Activated CD4-positive, alpha-beta T cell treated with anti-CD3 and anti-CD28 coated beads, Interleukin-2, Interleukin-6, amounts not matched to agents 100 ng/mL and 50 ng/mL, durations not matched to agents 16 hours and 8 hours (primary cell): ENCODE data around the gene EDRF1.

ENCODE experiments used
- DNase-seq: peaks from one replicate; pipeline ENCODE4 v3.0.0-alpha.2; 2020

EDRF1 gene

DNA sequence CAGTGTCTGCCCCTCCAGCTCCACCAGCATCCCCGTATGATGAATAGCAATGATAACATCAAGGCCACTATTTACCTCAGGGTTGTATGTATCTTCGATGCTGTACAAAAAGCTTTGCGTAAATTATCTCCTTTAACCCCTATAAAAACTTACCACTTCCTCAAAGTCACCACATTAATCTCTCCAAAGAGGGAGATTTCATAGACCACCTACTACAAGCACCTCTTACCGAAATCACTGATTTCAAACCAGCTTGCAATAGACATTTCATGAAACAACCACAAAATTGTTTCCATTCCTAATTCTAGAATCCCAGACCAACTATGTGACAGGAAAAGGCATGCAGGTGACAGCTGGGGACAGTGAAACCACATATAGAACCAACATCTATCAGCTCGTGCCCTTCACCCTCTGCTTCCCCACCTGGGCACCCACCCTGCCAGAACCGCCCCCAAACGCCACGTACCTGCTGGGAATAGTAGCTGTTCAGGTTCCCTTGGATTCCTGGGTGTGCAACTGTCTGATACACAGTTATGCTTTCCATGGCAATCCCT, 76.2 kb downstream of the EDRF1 start:
- no peak for DNase-seq

DNA sequence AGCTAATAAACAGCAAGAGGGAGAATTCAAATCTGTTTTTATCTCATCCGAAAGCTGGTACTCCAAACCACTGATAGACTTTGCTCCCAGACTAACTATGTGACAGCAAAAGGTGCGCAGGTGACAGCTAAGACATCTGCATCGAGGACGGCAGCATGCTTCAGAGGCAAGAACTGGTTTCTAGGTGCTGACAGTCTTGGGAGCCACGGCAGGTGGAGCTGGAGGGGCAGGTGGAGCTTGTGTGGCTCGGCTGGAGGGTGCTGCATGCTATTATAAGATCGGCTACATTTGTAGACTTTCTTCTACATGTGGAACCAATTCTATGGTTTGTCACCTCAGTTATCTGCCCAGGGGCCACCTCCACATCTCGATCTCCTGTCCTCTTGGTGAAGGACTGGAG, 77.9 kb downstream of the EDRF1 start:
- DNase-seq, result no peak

DNA sequence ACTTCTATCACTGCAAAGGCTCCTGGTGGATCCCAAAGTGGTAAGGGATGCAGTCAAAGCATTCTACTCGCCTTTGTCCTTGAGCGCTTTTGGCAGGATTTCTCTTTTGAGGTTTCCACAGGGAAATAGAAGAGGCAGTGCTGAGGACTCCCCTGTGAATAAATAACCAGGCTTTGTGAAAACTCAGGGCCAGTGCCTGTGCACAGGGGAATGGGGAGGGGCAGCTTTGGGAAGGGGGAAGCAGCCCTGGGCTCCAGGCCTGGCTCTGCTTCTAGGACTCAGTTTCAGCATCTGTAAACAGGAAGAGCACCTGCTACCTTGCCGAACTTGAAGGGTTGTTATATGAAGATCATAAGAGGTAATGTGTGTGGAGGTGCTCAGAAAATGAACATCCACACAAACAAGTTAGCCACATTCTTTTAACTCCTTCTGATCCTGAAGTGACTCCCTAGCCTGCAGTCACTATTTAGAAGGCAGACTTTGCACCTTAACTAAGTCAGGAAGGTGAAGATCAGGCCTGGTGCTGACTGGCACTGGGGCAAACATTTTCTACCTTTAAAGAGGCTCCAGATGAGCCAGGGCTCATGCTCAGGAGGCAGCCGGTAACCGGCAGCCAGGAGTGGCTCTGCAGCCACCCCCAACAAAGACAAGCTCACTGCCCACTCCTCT, 78.6 kb downstream of the EDRF1 start:
- DNase-seq, result no peak

DNA sequence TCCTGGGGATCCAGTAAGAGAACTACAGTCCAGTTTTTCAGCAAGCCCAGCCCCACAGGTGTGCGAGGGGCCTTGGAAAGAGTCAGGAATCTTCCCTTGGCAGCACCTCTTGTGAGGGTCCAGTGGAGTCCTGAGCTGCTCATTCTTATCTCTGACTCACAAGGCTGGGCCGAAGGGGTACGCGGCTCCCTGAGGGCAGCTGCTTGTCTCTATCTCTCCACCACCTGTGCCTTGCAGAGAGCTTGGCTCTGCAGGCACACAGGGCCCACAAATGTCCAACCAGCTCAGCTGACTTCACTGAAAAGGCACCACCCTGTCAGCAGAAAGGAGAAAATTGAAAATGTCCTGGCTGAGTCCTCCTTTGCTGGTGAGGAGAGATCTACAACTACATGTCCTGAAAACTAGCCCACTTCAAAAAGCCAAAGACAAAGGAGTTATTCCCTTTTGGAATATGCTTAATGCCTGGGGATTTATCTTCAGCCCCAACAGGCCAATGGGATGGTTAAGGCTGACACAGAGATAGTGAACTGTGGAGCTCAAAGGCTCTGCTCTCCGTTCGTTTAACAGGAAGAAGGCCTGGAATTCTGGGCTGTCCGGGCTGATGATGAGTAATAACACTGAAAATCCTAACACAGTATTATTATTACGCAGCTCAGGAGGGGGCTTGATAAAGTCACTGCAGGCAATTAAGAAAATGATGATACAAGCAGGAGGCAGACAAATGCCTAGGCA, 80.1 kb downstream of the EDRF1 start:
- DNase-seq, result no peak

DNA sequence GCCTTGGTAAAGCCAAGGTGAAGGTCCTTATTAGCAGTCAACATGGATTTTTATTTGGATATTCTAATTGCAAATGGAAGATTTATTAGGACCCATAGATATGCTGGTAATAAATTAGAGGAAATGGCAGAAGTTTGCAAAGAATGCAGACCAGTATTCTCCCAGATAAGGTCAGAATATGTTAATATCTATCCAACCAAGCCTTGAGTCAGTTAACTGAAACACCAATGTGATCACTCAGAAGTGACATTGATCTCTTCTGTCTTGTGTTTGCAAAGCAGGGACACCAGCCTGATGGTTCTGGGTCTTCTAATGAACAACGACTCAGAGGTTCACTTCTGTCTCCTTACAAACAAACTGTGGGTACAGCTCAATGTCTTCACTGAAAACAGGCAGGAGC, 82.1 kb downstream of the EDRF1 start:
- DNase-seq, result no peak

DNA sequence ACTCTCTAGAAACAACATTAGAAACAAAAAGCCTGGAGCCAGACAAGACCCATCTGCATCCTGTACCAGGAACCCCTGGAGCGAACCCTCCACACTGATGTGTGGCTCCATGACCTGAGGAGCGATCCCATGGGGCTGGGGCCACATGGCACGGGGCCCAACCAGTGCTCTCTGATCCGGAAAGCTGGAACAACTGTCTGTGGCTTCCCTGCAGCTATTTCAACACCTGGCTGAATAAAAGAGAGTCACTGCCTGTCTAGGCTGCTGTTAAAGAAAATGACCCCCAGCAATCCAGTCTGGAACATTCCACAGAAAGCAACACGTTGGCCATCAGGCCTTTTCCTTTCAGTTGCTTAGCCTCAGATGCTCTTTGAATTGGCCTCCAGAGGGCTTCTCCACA, 82.6 kb downstream of the EDRF1 start:
- no peak for DNase-seq

DNA sequence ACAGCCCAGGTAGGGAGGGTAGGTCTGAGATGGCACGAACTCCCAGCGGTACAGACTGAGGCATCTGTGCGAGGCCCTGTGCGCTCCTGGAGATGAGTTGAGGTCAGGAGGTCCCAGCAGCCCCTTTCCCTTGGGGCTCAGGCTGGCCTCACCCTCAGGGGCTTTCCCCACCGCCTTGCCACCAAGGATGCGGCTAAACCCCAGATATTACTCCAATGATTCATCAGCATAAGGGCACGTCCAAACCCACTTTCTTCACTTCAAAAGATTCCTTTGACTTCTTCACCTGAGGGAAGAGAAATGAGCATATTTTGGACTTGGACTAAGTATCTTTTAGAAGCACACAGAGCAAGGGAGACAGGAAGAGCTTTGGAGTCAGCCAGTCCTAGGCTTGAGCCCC, 83.2 kb downstream of the EDRF1 start:
- no peak for DNase-seq

DNA sequence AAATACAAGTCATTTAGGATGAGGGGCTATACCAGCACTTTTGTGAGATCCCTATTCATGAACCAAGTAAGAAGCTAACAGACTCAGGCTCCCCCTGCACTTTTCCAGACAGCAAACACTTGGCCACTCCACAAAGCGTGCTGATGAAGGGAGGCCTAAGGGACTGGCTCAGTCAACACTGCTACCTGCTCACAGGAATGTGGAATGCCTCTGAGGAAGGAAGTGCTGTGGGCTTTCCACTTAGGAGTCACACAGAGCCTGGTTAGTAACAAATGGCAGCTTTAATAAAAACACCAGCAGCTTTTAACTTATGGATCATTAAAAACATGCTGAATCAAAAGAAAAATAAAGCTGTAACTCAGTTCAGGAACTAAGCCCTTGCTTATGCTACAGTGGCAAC, 88.5 kb downstream of the EDRF1 start:
- DNase-seq, result no peak

DNA sequence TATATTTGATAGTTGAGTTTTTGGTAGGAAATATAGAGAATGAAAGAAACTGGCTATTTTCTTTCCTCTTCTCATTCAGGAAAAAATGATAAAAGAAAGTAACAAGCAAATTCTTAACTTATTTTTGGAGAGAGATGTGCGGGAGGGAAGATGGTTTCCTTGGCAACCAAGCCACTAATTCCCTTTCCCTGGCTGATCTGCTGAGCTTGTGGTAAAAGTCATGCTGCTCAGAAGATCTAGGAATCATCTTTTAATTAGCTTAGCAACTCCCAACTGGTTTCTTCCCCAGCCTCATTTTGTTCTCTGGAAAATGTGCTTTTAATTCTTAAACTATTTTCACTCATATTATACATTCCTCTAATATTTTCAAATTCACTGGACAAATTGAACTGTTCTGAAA, 91.7 kb downstream of the EDRF1 start:
- DNase-seq, result no peak

DNA sequence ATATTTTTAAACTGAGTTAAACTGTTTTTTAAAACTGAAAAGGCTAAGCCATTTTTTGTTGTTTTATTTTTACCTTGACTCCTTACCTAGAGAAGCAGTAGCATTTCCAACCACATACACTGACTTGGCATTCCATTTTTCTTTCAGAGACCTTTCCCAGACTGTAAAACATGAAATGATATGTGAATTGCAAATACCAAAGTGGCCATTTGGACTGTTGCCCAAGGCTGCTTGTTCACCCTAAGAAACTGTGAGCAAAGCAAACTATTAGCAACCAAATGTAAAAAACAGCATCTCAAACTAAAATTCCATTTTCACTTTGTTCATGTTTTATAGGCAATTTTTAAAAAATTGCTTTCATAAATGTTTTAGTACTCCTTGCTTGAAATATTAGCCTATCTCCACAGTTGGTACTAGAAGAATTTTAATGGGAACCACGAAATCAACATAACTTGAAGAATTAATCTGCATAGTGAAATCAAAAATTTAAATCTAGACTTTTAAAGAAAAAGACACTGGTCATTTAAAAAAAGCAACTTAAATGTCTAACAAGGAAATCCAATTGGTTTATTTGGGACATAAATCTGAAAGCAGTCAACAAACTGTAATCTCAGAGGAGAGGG, 92.7 kb downstream of the EDRF1 start:
- DNase-seq, result no peak
